GM04503 (cell line): ENCODE data around the gene HDGFL1.

Experiments used
- DNase-seq: peaks from one replicate; pipeline ENCODE4 v3.0.0-alpha.2; 2012; ENCODE audit warnings: low read depth

The HDGFL1 gene

DNA sequence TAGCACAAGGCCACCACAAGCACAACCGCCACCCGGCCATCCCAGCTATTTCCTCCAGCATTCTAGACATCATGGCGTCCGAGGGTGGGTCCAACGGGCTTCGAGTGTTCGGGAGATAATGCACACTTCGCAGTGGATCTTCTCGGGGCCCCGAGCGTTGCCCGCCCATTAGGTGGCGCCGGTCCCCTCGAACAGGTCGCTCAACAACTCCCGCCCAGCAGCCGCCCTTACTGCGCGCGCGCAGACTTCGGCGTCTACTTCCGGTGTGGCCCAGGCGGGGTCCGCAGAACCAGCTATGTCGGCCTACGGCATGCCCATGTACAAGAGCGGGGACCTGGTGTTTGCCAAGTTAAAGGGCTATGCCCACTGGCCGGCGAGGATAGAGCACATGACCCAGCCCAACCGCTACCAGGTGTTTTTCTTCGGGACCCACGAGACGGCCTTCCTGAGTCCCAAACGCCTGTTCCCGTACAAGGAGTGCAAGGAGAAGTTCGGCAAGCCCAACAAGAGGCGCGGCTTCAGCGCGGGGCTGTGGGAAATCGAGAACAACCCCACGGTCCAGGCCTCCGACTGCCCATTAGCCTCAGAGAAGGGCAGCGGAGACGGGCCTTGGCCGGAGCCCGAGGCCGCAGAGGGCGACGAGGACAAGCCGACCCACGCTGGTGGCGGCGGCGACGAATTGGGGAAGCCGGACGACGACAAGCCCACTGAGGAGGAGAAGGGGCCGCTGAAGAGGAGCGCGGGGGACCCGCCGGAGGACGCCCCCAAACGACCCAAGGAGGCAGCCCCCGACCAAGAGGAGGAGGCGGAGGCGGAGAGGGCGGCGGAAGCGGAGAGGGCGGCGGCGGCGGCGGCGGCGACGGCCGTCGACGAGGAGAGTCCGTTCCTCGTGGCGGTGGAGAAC lies at the start of gene HDGFL1:
HDGFL1 (plus strand) TSS at position 286 of the 904 bp plus-strand sequence; CDS start at position 296, 10 bp downstream.
- no peak for DNase-seq

DNA sequence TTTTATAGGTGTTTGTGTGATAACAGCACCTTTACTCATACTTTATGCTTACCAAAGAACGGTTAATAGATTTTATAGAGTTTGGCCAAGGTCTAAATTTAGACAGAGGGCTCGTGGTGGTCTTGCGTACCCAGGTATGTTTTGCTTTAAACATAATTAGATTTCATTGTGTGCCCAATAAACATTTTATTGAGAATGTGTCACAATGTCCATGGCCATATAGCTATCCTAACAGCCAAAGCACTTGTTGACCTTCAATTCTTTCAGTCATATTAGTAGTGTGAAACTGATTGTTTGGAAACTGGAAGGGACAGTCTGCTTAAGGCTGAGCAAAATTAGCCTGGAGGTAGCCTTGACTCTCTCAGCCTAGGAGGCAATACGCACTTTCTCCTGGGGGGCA lies 48.3 kb upstream of the HDGFL1 start:
- no peak for DNase-seq

DNA sequence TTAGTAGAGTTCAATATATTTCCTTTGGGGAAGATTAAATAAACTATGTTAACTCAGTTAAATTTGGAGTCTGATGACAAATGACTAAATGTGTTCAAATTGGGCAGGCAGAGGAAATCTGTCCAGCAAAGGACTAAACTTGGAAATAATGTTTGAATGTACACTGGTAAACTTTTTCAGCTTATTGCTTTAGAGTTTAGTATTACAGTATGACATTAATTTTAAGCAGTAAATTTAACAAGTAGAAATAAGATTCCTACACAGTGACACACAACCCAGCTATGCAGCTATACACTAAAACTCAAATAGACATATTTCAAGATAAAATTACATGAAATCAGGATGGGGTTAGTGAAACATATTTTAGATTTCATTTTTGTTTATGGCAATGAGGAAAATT lies 42.6 kb upstream of the HDGFL1 start:
- no peak for DNase-seq

DNA sequence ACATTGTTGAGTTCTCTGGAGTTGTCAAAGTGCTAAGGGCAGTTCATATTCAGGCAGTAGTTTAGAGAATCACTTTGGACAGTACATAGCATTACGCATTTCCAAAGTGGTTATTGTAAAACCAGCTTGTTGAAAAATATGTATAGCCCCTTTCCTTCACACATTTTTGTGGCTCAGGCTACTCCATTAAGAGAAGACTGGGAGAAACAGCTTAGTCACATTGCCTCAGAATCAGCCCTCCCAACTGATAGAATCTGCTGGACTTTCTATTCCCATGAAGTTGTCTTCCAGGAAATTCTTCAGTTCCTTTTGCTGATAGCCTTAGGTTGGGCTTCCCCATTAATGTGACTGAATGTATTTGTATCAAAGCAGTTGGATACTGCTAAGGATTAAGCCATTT lies 39.5 kb upstream of the HDGFL1 start:
- DNase-seq, result no peak

DNA sequence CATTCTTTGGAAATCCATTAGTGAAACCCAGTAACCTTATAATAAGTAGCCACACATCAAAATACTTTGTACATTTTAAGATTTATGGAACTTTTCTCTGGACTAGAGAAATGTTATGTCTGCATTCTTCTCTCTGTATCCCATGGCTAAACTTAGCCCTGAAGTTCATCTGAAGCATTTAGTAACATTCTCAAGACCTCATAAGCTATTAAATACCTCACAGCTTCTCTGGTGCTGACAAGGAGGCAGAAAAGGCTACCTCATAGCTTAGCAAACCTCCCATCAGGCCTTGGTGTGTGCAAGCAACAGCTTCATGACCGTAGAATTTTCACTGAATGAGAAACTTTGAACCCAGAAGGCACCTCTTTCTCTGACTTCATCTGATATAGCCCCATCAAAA lies 38.9 kb upstream of the HDGFL1 start:
- DNase-seq, result no peak

DNA sequence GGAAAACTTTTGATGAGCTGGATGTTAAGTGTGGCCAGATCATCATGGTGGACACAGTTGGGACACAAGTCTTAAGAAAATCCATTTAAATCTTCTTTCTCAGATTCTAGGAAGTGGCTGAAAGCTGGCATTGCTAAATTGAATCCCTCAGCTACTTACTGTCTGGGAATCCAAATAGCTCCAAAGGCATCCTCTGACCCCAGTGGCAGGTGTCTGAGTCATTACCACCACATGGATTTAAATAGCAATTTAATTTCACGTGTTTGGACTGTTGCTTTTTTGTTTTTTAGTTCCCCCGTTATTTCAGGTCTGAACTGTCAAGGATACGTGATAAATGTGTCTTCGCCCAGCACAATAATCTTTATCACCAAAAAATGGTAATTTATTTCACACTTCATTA lies 33.2 kb upstream of the HDGFL1 start:
- no peak for DNase-seq

DNA sequence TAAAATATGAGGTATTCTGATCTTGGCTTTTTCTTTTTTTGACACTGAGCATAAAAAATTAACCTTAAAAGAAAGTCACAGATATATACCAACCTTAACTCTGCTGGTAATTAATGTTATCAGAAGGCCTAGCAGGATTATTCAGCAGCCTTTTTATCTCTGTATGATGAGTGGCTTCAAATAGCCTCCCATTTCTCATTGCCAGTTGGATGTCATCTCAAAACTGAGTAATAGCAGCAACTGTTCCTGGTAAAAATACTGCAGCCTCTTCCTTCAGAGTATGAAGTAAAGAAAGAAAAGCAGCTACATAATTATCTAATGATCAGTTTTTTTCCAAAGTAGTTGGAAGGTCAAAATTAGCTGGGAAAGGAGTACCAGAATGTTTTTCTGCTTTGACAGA lies 24.9 kb upstream of the HDGFL1 start:
- DNase-seq, result no peak

DNA sequence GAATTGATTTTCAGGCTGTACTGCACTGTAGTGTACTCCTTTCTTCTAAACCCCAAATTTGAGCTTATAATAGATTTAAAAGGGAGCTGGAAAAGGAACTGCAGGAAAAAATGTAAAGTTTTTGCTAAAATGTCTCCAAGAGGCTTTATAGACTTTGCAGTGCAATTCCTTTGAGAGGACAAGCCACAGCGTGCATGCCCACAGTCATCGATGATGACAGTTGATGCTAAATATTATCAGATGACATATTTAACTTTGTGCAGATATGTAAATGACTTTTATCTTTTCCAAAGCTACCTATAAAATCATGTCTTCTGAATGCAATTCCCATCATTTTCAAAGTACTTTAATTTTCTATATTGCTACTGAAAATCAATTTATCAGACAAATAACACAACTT lies 24.3 kb upstream of the HDGFL1 start:
- no peak for DNase-seq

DNA sequence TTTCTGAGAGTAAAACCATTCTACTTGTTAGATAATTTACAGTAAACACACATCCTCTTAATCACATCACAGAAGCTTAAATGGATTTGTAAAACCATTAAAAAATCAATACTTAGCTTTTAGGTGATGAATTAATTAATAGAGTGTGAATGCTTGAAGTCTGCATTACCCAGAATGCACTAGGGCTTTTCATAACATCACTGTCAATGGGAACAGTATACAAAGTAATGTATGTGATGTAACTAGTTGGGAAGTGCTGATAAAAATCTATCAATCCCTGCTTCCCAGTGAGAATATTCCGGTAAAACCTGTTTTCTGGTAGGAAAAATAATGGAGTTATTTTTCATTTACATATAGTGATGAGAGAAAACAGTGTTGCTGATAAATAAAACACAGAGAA lies 23.1 kb upstream of the HDGFL1 start:
- no peak for DNase-seq

DNA sequence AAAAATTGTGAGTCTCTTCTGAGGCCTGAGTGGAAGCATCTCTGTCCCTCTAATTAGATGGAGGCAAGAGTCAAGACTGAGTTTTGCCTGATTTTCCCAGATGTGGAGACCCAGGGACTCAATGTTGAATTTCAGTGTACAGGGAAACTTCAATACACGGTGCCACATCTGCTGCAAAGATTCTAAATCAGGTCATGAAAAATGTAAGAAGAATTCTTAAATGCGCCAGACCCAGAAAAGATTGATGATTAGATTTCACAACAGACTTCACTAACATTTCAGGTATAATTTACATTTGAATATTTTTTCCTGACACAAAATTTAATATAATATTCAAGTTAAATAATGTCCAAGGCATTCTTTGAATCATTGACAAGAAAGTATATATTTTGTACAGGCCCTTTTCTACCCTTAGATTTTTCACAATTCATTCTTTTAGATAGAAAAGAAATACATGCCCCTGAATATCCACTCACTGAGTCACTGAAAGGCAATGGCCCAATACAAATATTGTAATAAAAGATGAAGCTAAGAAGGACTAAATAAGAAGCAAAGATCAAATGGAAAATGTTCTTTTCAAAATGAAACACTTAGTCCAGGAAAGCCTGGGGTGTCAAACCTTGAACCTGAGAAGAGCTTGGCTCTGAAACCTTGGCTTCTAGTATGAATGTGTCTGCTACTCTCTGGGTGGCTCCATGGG lies 18.2 kb upstream of the HDGFL1 start:
- no peak for DNase-seq

DNA sequence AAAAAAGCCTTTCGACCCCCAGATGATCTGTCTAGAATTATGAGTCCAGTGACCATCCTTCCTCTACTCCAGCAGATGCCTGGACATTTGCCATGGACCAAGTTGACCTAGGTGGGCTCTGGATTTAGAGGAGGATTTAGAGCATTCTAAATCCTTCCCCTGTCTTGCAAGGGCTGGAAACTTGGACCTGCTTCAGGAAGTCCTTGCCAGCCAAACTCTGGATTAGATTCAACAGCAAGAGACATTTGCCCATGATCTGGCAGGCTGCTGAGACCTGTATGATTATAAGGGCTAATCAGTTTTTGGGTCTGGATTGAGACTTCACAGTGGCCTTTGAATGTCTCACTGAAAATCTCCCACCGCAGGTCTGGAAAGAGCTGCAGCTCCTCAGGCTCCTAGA lies 13.1 kb upstream of the HDGFL1 start:
- no peak for DNase-seq

DNA sequence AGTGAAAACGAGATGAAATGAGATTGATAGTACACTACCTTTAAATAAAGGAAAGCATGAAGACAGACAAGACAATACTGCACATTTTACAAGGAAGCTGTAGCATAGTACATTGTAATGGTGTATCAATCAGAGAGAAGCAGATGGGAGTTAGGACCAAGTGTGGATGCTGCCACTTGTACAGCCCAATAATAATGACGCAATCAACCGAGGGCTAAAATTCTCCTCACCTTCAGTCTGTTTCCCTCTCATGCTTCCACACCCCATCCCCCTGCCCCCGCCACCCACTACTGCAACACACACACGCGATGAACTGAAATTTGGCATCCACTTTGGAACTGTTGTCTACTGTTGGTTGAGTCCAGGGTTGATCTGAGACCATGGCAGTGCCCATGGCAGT lies 12.4 kb upstream of the HDGFL1 start:
- no peak for DNase-seq

DNA sequence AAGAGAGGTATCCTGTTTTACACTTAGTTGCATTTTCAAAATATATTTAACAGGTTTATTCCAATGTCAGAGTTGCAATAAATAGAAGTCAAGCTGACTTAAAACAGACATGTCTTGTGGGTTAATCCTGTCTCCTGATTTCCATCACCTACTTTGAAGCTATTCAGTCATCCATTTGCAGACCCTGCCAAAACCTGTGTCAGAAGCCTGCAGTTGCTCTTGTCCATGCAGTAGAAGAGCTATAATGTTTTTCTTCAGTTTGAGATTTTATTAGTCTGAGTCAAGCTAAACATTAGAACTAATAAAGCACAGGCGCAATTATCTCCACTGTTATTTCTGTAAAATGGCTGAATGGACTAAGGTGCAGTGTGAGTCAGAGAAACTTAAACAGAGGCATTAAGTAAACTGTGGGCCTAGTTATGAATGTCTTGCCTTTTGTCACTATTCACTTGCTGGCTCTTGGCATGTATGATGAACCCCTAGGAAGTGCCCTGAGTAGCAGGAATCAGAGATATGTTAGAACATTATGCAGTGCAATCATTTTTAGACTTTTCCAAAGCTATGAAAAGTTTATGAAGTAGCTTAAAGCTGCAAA lies 11.0 kb upstream of the HDGFL1 start:
- no peak for DNase-seq

DNA sequence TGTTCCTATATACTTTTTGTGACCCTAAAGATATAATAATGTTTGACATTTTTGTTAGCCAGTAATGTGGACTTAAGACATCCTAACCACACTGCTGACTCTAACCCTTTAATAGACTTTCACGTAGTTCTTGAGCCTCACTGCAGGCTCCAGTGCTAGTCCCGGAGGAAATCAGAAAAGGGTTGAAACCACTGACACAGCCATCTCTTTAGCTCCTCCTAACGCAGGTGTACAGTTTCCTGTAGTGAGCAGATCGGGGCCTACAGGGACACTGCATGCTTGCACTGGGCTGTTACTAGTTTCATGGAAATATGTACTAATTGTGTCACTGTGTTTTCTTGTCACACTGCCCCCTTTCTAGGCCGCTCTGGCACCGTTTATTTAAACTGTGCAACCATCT lies 512 bp upstream of the HDGFL1 start:
- DNase-seq, result no peak

DNA sequence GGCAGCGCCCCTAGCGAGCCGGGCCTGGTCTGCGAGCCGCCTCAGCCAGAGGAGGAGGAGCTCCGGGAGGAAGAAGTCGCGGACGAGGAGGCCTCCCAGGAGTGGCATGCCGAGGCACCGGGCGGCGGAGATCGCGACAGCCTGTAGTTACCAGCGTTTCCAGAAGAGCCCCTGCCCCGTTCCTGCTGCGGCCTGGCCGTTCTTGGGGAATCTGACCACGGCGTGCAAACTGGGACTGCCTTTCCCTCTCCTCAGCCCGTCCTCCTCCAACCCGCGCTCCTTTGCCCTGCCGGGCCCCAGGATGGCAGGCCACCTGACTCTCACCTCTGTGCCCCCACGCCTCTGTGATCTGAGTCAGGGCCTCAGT lies 802 bp downstream of the HDGFL1 start:
- no peak for DNase-seq

DNA sequence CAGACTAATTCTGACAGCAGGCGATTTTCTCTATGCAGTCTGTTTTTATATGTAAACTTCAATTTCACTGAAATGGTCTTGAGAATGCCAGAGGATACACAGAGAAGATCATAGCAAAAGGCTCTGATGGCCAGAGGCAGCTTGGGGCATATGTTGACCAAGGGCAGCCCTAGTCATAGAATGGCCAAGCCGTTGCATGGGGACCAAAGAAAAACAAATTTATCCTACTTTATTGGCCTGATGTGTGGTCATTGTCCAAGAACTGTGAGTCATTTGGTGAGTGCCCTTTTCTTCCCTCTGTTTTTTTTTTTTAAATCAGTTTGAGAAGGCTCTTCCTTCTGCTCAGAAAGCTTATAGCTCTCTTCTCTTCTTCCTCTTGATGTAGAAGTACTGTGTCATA lies 5.8 kb downstream of the HDGFL1 start:
- DNase-seq, result no peak

DNA sequence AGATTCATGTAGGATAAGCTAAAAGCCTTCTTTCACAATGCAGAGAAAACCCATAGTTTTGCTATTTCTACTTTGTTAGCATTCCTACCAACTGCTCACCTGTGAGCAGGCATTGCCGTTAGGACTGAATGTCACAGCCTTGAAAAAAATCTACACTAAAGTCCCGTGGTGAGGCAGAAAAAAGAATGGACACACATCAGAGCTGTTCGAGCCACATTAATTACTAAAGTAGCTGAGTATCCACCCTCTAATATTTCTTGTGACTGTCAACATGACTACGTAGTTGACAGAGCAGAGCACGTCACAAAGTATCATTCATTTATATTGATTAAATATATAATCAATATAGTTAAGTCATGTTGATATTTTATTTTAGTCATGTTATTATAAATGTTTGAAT lies 10.1 kb downstream of the HDGFL1 start:
- DNase-seq, result no peak

DNA sequence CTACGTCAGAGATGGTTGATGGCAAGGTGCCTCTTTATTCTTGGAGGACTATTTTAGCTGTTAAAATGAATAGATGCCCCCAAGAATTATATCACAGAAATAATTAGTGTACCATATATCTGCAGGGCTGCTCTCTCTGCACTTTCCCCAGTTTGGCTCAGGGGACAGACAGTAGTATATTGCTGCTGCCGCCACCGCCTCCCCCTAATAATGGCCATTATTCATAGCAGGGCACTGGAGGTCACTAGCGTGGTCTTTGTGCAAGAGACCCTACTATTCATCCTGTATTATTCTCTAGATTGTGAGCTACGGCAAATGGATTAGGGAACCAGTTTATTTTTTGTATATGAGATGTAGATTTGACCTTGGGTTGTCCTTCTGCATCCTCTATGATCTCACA lies 11.0 kb downstream of the HDGFL1 start:
- no peak for DNase-seq

DNA sequence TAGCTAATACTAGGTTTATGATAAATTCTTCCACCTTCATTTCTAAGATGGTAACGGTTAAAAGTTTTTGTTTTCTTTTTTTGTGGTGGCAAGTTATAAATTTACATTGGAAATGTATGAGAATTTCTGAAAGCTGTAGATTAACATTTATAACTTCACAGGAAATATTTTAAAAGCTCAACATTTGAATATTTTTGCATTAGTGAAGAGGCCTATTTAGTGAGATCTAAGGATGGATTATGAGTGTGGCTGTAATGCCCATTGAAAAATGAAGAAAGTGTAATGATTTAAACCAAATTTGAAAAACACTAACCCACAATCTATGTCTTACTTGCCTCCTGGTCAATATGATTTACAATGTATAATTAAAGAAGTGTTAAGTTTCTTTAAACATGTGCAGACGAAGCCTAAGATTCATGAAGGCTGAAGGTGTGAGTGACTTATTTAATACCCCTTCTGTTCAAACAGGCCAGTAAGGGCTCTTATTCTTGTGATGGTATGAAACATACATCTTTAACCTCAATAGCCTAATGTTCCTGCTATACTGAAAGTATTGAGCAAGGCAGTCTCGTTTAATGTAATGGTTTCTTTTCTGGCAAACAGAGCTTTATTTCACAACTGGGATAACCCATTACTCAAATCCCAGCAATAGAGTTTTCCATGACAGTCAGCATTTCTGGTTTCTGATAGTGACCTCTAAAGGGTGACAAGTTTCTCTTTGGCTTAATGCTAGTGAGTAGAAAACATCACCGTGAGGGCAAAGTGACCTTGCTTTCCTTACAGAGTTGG lies 13.2 kb downstream of the HDGFL1 start:
- DNase-seq, result no peak

DNA sequence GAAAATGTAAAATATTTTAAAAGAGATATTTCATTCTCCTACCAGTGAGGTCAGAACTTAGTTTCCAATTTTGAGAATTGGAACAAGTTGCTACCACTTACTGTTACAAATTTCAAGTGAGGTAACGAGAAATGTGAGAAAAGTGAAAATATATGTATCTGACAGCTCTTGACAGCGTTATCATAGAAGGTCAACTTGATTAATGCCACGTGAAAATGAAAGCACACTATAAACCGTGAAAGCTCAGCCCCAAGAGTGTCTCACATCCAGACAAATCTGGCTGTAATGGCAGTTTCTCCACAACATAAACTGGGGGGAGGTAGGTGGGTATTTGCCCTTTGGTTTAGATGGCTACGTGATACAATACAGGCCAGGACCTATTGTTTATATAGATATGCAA lies 13.9 kb downstream of the HDGFL1 start:
- no peak for DNase-seq

DNA sequence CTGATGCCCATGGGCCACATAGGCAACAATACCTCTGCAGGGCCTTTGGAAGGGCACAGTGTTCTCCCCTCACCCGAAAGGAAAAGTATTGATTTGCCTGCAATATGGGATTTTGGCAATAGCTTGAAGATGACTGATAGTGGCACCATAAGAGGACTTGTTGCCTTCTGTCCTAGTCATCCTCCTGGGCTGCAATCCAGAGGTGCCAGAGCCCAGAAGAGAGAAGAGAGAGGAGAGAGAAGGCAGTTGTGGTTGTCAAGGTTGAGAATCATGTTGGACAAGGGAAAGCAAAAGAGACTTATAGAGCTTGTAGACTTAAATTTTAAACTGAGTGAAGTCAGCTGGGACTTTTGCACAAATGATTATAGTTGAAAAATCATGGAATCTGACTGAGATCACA lies 14.6 kb downstream of the HDGFL1 start:
- no peak for DNase-seq

DNA sequence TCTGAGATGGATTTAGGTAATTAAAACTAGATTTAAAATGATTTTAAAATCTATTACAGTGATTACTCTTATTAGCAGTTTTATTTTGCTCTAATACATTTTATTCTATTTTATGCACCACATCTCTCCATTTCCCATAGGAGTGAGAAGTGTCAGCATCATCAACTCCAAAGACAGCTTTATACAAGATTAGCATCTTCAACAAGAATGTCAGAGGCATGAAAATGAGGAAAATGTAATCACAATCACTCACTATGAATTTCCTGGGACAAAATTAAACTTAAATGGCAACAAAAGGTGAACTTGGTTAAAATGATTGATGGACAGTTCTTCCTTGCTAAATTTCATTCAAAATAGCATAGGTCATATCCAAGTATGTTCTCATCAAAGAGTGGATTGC lies 19.8 kb downstream of the HDGFL1 start:
- DNase-seq, result no peak

DNA sequence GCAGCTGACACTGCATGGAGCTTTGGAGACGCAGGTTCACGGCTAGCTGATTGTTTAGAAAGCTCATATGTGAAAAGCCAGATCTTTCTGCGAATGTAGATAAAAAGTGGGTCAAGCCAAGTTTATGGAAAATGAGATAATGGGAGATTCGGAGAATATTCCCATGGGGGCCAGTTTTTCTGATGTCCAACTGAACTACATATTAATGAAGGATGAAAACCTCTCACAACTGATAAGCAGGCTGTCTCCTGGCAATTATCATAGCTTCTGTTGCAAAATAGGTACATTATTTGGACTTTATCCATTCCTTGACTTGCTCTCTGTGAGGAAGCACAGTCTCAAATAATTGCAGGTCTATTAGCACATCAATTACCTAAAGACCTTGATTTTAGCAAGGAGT lies 21.1 kb downstream of the HDGFL1 start:
- DNase-seq, result no peak
